ENCODE data around the gene ANKRD9. TPM values are rescaled to one million over a fixed set of nuclear protein-coding genes. Genes with fewer than 3 reads are reported as not detected.

Gene ANKRD9
- total RNA-seq (1 to 10 TPM; 1.8 to 2.5 TPM), polyA plus RNA-seq (under 1 TPM in 1 of 2 donors, not detected in 1; 0.69 TPM)

- Mint-ChIP-seq H3K9me3 (peaks cover 0 to 4% (median 0%) of the 10 kb centered on the region in 8 donors), H3K27me3 (peaks cover 0 to 2% of the 10 kb centered on the region in 2 donors), H3K4me3 (peak within 1 kb of the TSS; percentile 85 to 89 (median 86)), H3K4me1 (peaks cover 1 to 20% (median 10%) of the 10 kb centered on the region in 4 donors), H3K27ac (peak within 1 kb of the TSS; percentile 75 to 88 (median 79)), H3K36me3 (no peaks in the 10 kb centered on the region)
- Histone ChIP-seq H3K27me3 (ENCODE audit: insufficient read depth, low read length) (no peaks in the 10 kb centered on the region), H3K36me3 (ENCODE audit: insufficient read depth, low read length) (no peaks in the 10 kb centered on the region), H3K9me3 (ENCODE audit: control insufficient read depth in 1 of 2, low read length in 2 of 2) (no peaks in the 10 kb centered on the region), H3K4me3 (ENCODE audit: low read length in 2 of 2) (peak within 1 kb of the TSS; percentile 57 to 68), H3K27ac (ENCODE audit: low read depth, low read length) (peak within 1 kb of the TSS; percentile 44), H3K4me1 (ENCODE audit: insufficient read depth, low read length) (peaks cover 13% of the 10 kb centered on the region)
- POLR2A ChIA-PET (ENCODE audit: partially characterized antibody): interaction anchor here (0.5 to 1.0 kb wide), 3 partner anchors 8 to 15 kb away, joined by 3 to 8 read pairs (median 3); no protein-coding TSS in a partner anchor
- peak; percentile 71 to 80 (median 75) for DNase-seq
- CTCF ChIA-PET (ENCODE audit: partially characterized antibody): interaction anchor here (0.7 to 2.2 kb wide), 4 partner anchors 10 to 193 kb away, joined by 3 to 13 read pairs (median 6); no protein-coding TSS in a partner anchor
- intact Hi-C loops (cut with micrococcal nuclease): loop anchor here (5.0 kb wide), 1 partner anchor 82 kb away; the partner anchor contains the start of gene RCOR1
Measured at GRCh38 chr14:102509746-102510615, at the start of gene ANKRD9. Gene ANKRD9, minus strand, starts transcription at chr14:102509776. Its CDS starts 1,887 bp downstream, at chr14:102507889.

- Mint-ChIP-seq H3K27ac (no peak overlapping the region), H3K27me3 (no peaks in the 10 kb centered on the region), H3K4me1 (peaks cover 0 to 4% (median 0%) of the 10 kb centered on the region in 4 donors), H3K9me3 (no peaks in the 10 kb centered on the region), H3K4me3 (no peak overlapping the region), H3K36me3 (no peaks in the 10 kb centered on the region)
- ChIA-PET CTCF (ENCODE audit: partially characterized antibody) (interaction anchor here (1.4 kb wide), 1 partner anchor 36 kb away, joined by 4 read pairs; no protein-coding TSS in a partner anchor), POLR2A (ENCODE audit: partially characterized antibody) (interaction anchor here (1.0 kb wide), 1 partner anchor 8 kb away, joined by 3 read pairs; no protein-coding TSS in a partner anchor)
- H3K27ac ChIP-seq (ENCODE audit: low read depth, low read length): no peak overlapping the region
- no peak overlapping the region for H3K4me3 ChIP-seq (ENCODE audit: low read length in 2 of 2)
- peaks cover 5% of the 10 kb centered on the region for H3K4me1 ChIP-seq (ENCODE audit: insufficient read depth, low read length)
- H3K36me3 ChIP-seq (ENCODE audit: insufficient read depth, low read length): no peaks in the 10 kb centered on the region
- H3K27me3 ChIP-seq (ENCODE audit: insufficient read depth, low read length): no peaks in the 10 kb centered on the region
- DNase-seq: no peak
- no peaks in the 10 kb centered on the region for H3K9me3 ChIP-seq (ENCODE audit: control insufficient read depth in 1 of 2, low read length in 2 of 2)
- intact Hi-C loops (cut with micrococcal nuclease): no loop called here
Measured at GRCh38 chr14:102558556-102558955, 49.0 kb upstream of the ANKRD9 start.

DNA sequence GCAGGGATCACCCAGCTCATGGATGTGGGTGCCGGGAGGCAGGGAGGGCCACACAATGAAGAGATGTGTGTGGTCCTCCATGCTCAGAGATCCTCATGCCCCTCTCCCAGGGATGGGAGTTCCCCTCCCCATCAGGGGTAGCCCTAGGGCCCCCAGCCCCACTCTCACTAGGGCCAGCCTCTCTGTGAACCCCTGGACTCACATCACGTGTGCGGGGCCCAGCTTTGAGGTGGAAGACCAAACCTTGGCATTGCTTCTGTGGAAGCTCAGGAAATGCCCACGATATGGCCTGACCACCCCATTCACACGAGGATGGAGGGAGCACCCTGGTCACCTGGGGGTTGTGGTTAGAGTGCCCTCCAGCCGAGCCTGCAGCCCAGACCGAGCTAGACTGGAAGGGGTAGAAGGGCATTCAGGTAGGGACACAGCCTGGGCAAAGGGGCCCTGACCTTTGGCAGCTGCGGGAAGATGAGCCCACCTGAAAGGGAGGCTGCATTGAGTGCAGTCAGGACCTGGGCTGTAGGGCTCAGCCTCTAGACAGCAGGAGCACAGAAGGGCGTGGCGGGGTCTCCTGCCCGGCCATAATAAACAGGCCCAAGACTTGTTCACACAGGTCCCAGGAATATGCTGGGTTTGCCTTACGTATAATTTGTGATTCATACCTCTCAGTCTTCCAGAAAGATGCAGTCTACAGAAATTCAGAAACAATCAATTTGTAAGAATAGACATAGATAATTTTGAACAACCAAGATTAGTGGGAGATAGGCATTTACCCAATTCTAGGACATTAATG lies 48.1 kb upstream of the ANKRD9 start:
- Mint-ChIP-seq H3K9me3 (no peaks in the 10 kb centered on the region), H3K27ac (no peak overlapping the region), H3K4me1 (peaks cover 0 to 4% (median 0%) of the 10 kb centered on the region in 4 donors), H3K27me3 (no peaks in the 10 kb centered on the region), H3K4me3 (peak overlapping the region in 1 of 8 donors; percentile 16), H3K36me3 (no peaks in the 10 kb centered on the region)
- no peak overlapping the region for H3K4me3 ChIP-seq (ENCODE audit: low read length in 2 of 2)
- H3K4me1 ChIP-seq (ENCODE audit: insufficient read depth, low read length): peaks cover 5% of the 10 kb centered on the region
- H3K27ac ChIP-seq (ENCODE audit: low read depth, low read length): no peak overlapping the region
- no peak for DNase-seq
- no peaks in the 10 kb centered on the region for H3K27me3 ChIP-seq (ENCODE audit: insufficient read depth, low read length)
- intact Hi-C loops (cut with micrococcal nuclease): no loop called here
- ChIA-PET CTCF (ENCODE audit: partially characterized antibody) (interaction anchor here (1.4 kb wide), 2 partner anchors 33 to 37 kb away, joined by 4 to 6 read pairs; no protein-coding TSS in a partner anchor), POLR2A (ENCODE audit: partially characterized antibody) (interaction anchor here (1.0 kb wide), 1 partner anchor 9 kb away, joined by 3 read pairs; no protein-coding TSS in a partner anchor)
- no peaks in the 10 kb centered on the region for H3K36me3 ChIP-seq (ENCODE audit: insufficient read depth, low read length)
- no peaks in the 10 kb centered on the region for H3K9me3 ChIP-seq (ENCODE audit: control insufficient read depth in 1 of 2, low read length in 2 of 2)

- intact Hi-C loops (cut with micrococcal nuclease): no loop called here
Measured at GRCh38 chr14:102556098-102556677, 46.6 kb upstream of the ANKRD9 start.

GRCh38 chr14:102554821-102555819 lies 45.5 kb upstream of the ANKRD9 start:
- Mint-ChIP-seq H3K36me3 (no peaks in the 10 kb centered on the region), H3K27me3 (peaks cover 4 to 5% of the 10 kb centered on the region in 2 donors), H3K27ac (peak overlapping the region in 6 of 7 donors; percentile 36 to 83 (median 66)), H3K4me1 (peaks cover 0 to 4% (median 0%) of the 10 kb centered on the region in 4 donors), H3K4me3 (peak overlapping the region; percentile 65 to 86 (median 77)), H3K9me3 (no peaks in the 10 kb centered on the region)
- H3K27me3 ChIP-seq (ENCODE audit: insufficient read depth, low read length): no peaks in the 10 kb centered on the region
- ChIA-PET POLR2A (ENCODE audit: partially characterized antibody) (interaction anchor here (1.0 to 1.4 kb wide), 2 partner anchors 11 to 36 kb away, joined by 3 to 4 read pairs; no protein-coding TSS in a partner anchor), CTCF (ENCODE audit: partially characterized antibody) (interaction anchor here (1.4 kb wide), 1 partner anchor 39 kb away, joined by 4 read pairs; no protein-coding TSS in a partner anchor)
- no peaks in the 10 kb centered on the region for H3K36me3 ChIP-seq (ENCODE audit: insufficient read depth, low read length)
- peak overlapping the region; percentile 76 for H3K27ac ChIP-seq (ENCODE audit: low read depth, low read length)
- H3K4me3 ChIP-seq (ENCODE audit: low read length in 2 of 2): peak overlapping the region; percentile 57 to 73
- intact Hi-C loops (cut with micrococcal nuclease): loop anchor here (1.0 kb wide), 1 partner anchor 37 kb away; the partner anchor contains the start of gene RCOR1
- H3K9me3 ChIP-seq (ENCODE audit: control insufficient read depth in 1 of 2, low read length in 2 of 2): no peaks in the 10 kb centered on the region
- peak; percentile 59 to 68 (median 66) for DNase-seq
- H3K4me1 ChIP-seq (ENCODE audit: insufficient read depth, low read length): peaks cover 5% of the 10 kb centered on the region

More at GRCh38 chr14:102556098-102556677, 46.6 kb upstream of the ANKRD9 start:
- H3K4me1 Mint-ChIP-seq: peaks cover 0 to 4% (median 0%) of the 10 kb centered on the region in 4 donors
- POLR2A ChIA-PET (ENCODE audit: partially characterized antibody): interaction anchor here (1.4 kb wide), 1 partner anchor 35 kb away, joined by 4 read pairs; no protein-coding TSS in a partner anchor
- CTCF ChIA-PET (ENCODE audit: partially characterized antibody): no interaction called here
- H3K9me3 ChIP-seq (ENCODE audit: control insufficient read depth in 1 of 2, low read length in 2 of 2): no peaks in the 10 kb centered on the region
- no peak overlapping the region for H3K27ac Mint-ChIP-seq
- H3K27me3 Mint-ChIP-seq: no peaks in the 10 kb centered on the region
- no peak for DNase-seq
- H3K4me1 ChIP-seq (ENCODE audit: insufficient read depth, low read length): peaks cover 5% of the 10 kb centered on the region
- no peaks in the 10 kb centered on the region for H3K9me3 Mint-ChIP-seq
- no peaks in the 10 kb centered on the region for H3K36me3 Mint-ChIP-seq
- H3K4me3 Mint-ChIP-seq: peak overlapping the region in 7 of 8 donors; percentile 20 to 59 (median 49)
- no peaks in the 10 kb centered on the region for H3K36me3 ChIP-seq (ENCODE audit: insufficient read depth, low read length)
- H3K27me3 ChIP-seq (ENCODE audit: insufficient read depth, low read length): no peaks in the 10 kb centered on the region
- H3K4me3 ChIP-seq (ENCODE audit: low read length in 2 of 2): no peak overlapping the region
- no peak overlapping the region for H3K27ac ChIP-seq (ENCODE audit: low read depth, low read length)
